ENCODE results near the gene CDC42EP2.

The CDC42EP2 gene, protein sequence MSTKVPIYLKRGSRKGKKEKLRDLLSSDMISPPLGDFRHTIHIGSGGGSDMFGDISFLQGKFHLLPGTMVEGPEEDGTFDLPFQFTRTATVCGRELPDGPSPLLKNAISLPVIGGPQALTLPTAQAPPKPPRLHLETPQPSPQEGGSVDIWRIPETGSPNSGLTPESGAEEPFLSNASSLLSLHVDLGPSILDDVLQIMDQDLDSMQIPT
- 0 reads per million in 4 experiments for total RNA-seq

- peak; percentile 69 for DNase-seq
Measured at GRCh38 chr11:65314501-65315203, at the start of gene CDC42EP2. Gene CDC42EP2, plus strand, starts transcription at chr11:65314866. Its CDS starts 6,033 bp downstream, at chr11:65320899.

GRCh38 chr11:65266210-65266609 is 48.5 kb upstream of the CDC42EP2 start:
- no peak for DNase-seq

- no peak for DNase-seq
Measured at GRCh38 chr11:65274735-65275682, 39.7 kb upstream of the CDC42EP2 start.

GRCh38 chr11:65275906-65276305 is 38.8 kb upstream of the CDC42EP2 start:
- DNase-seq, result no peak

DNA sequence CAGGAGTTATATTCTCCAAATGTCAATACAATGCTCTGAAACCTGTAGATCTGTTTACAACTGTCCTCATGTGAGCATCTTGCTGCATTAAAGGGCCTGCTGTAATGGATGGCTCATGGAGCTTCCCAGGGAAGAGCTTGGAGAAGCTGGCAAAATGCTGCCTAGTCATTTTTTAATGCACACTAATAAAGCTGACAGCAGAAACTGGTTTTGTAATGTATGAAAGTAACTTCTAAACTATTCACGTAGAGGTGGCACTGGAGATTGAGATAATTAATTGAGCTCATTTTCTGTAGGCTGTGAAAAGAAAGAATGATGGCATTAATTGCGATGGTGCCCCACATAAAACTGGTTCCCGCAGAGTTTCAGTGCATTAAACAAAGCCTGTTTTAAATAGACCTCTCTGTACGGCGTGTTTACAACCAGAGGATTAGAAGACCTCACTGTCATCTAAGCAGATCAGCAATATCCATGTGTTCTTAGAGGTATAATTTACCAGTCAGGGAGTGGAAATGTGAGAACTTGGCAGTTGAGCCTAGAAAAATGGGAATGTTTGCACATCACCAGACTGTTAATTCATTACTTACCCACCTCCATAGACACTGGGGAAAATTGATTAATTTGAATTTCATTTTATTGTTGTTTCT is 36.9 kb upstream of the CDC42EP2 start:
- no peak for DNase-seq

GRCh38 chr11:65278356-65278755 is 36.3 kb upstream of the CDC42EP2 start:
- no peak for DNase-seq

- DNase-seq, result no peak
Measured at GRCh38 chr11:65279279-65279678, 35.4 kb upstream of the CDC42EP2 start.

- no peak for DNase-seq
Measured at GRCh38 chr11:65279741-65280440, 34.8 kb upstream of the CDC42EP2 start.

DNA sequence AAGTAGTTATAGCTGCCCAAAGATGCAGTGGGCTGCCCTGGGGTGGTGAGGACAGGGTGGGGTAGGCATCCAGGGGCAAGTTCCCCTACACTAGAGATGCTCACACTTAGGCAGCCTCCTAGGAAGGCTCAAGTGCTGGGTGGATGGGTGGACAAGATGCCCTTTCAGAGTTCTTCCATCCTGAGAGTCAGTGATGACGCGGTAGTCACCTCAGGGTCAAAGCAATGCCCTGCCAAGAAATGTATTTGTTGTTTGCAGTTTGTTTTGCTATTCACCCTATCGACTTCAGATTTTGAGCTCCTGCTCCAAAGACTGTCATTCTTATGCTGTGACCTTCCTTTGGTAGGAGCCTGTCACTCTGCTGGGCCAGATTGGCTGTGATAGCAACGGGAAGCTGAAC is 34.0 kb upstream of the CDC42EP2 start:
- no peak for DNase-seq

DNA sequence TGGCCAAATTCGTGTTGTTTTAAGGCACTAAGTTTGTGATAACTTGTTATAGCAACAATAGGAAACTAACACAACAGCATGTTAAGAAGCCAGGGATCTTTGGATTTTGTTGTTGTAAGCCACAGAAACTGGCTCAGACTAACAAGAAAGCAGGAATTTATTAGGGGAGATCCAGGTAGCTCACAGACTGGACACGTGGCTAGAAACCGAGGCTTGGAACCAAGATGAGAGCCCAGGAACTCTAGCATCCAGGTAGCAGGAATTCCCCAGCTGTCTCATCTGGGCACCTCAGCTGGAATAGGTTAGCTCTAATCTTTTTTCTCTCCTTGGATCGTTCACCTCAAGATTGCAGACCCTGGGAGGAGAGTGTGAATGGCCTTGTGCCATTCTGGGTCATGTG is 28.0 kb upstream of the CDC42EP2 start:
- no peak for DNase-seq

GRCh38 chr11:65287601-65288000 is 27.1 kb upstream of the CDC42EP2 start:
- DNase-seq, result no peak

- DNase-seq, result no peak
Measured at GRCh38 chr11:65288706-65289536, 25.7 kb upstream of the CDC42EP2 start.

DNA sequence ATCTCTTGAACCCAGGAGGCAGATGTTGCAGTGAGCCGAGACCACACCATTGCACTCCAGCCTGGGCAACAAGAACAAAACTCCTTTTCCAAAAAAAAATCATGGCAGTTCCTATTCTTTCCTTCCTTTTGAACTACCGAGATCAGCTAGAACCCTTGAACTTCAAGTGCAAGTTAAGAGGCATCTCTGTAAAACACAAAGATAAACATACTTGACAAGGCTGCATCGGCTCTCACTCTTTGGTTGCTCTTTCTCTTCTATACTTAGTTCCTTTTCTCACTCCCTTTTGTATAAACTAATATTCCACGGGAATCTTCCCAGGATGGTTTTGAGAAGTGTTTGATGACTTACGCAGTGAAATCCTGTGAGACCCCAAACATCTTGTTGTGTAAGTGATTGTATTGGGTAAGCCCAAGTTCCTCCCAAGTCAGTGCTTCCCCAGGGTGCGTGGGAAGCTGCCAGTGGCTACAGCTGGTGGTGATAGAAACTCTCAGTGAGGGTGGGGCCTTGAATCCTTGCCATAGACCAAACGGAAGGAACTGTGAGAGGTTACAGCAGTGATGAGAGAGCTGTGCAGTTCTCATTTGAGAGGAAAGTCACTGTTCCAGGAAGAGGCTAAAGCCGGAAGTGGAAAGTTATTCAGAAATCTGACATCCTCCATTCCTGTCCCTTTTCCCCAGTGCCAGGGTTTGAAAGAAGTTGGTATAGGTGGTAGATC is 24.1 kb upstream of the CDC42EP2 start:
- DNase-seq, result no peak

GRCh38 chr11:65291613-65292012 is 23.1 kb upstream of the CDC42EP2 start:
- DNase-seq, result no peak

DNA sequence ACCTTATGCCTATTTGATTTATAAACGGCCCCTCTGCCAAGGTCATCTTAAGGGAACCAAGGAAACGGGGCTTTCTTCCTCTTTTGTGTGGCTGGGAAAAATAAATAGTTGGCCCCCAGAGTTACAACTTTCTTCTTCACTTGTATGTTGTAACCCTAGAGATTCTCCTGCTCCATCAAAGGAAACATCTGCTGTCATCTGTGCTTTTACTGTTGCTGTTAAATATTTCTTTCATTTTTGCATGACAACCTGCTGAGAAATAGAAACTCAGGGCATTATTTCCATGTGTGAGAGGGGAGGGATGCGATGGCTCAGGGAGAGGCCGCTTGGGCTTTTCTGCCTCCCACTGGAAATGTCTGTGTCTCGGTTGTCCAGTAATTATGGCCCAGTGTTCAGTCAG is 21.8 kb upstream of the CDC42EP2 start:
- no peak for DNase-seq

DNA sequence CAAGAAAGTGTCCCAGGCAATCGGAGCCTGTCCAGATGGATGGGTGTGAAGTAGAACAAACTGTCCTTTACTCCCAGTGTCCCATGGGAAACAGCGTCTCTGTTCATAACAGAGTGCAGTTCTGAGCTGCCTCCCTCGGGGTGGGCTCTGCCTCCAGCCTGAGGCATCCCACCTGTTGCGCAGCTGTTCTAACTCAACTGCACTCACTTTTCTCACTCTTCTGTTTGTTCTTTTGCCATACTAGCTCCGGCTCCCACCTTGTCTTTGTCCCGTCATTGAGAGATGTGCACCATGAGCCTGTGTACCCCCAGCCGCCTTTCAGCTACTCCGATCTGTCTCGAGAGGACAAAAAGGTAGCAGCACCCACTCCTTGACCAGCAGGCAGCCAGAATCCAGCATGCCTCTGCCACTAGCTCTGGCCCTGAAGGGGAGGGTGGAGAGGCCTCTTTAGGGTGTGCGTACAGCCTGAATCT is 20.7 kb upstream of the CDC42EP2 start:
- no peak for DNase-seq

- DNase-seq, result no peak
Measured at GRCh38 chr11:65295001-65295400, 19.7 kb upstream of the CDC42EP2 start.

DNA sequence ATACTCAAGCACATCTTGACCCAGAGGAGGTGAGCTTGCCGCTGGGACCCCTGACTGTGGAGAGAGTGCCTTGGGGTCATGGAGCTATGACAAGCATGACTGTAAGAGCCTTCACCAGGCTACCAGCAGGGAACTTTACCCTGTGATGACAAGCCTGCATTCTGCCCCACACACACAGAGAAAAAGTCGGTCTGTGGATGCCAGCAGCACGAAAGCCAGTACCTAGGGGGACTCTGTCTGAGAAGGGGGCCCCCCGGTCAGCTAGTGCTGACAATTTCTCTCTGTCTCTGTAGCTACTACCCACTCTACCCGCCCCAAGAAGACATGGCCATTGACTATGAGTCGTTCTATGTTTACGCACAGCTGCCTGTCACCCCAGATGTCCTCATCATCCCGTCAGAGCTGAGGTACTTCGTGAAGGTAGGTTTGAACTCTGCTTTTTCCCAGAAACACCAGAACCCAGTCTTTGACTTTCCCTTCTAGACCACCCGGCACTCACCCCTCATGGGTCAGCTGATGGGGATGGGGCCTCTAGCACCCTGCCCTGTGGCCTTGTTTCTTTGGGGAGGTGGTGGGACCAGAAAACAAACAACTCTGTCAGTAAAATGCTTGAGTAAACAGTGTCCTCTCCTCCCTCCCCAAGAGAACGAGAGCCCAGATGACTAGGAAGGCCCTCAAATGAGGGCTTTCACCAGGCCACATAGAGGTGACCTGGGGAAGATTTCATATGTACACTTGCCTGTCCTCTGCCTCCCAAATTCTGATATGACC is 18.9 kb upstream of the CDC42EP2 start:
- DNase-seq, result no peak

GRCh38 chr11:65297026-65297672 is 17.5 kb upstream of the CDC42EP2 start:
- no peak for DNase-seq
